Measurements from ENCODE around the gene NYNRIN. TPM values are rescaled to one million over a fixed set of nuclear protein-coding genes. Genes with fewer than 3 reads are reported as not detected.

Gene NYNRIN
- total RNA-seq, 4 donors from 2014 or later = 8.0 to 21.2 (median 13.4) TPM

DNA sequence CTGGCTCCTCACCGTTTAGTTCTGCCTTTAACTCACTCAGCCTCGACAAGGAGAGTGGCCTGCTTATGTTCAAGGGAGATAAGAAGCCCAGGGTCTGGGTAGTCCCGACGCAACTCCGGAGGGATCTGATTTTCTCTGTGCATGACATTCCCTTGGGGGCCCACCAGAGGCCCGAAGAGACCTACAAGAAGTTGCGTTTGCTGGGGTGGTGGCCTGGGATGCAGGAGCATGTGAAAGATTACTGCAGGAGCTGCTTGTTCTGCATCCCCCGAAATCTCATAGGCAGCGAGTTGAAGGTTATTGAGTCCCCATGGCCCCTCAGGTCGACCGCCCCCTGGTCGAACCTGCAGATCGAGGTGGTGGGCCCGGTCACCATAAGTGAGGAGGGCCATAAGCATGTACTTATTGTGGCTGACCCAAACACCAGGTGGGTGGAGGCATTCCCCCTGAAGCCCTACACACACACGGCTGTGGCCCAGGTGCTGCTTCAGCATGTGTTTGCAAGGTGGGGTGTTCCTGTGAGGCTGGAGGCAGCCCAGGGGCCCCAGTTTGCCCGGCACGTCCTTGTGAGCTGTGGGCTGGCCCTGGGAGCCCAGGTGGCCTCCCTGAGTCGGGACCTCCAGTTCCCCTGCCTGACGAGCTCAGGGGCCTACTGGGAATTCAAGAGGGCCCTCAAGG, 17.6 kb downstream of the NYNRIN start:
- TF ChIP-seq, protein P1, sequence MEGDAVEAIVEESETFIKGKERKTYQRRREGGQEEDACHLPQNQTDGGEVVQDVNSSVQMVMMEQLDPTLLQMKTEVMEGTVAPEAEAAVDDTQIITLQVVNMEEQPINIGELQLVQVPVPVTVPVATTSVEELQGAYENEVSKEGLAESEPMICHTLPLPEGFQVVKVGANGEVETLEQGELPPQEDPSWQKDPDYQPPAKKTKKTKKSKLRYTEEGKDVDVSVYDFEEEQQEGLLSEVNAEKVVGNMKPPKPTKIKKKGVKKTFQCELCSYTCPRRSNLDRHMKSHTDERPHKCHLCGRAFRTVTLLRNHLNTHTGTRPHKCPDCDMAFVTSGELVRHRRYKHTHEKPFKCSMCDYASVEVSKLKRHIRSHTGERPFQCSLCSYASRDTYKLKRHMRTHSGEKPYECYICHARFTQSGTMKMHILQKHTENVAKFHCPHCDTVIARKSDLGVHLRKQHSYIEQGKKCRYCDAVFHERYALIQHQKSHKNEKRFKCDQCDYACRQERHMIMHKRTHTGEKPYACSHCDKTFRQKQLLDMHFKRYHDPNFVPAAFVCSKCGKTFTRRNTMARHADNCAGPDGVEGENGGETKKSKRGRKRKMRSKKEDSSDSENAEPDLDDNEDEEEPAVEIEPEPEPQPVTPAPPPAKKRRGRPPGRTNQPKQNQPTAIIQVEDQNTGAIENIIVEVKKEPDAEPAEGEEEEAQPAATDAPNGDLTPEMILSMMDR (IDR thresholded peaks at IDR 0.05) = no peak
- TF ChIP-seq EP300 (IDR thresholded peaks at IDR 0.05) = no peak
- no peak for TF ChIP-seq POLR2AphosphoS5 (IDR thresholded peaks at IDR 0.05)
- Histone ChIP-seq H3K27ac (replicated peaks in 1 of 4) (no peak overlapping the region), H3K36me3 (peaks cover 8 to 44% (median 38%) of the 10 kb centered on the region in 4 donors), H3K9me3 (no peaks in the 10 kb centered on the region), H3K4me3 (no peak overlapping the region), H3K27me3 (peaks cover 0 to 15% (median 0%) of the 10 kb centered on the region in 4 donors), H3K4me1 (peaks cover 8 to 17% (median 12%) of the 10 kb centered on the region in 4 donors)
- DNase-seq (ENCODE audit: extremely low spot score) = no peak
- intact Hi-C loops (cut with DNase I) = no loop called here
- 65% methylated on average over 6 of the region's 19 CpGs for WGBS

GRCh38 chr14:24416932-24417619, 18.3 kb downstream of the NYNRIN start:
- TF ChIP-seq POLR2AphosphoS5 (IDR thresholded peaks at IDR 0.05) (no peak), POLR2A (IDR thresholded peaks at IDR 0.05; ENCODE audit: low read depth) (no peak), EP300 (IDR thresholded peaks at IDR 0.05) (no peak)
- TF ChIP-seq, protein P1 (IDR thresholded peaks at IDR 0.05) = no peak
- no peak overlapping the region for H3K4me3 ChIP-seq
- 75% methylated on average over 12 of the region's 16 CpGs for WGBS
- no peak overlapping the region for H3K27ac ChIP-seq (replicated peaks in 1 of 4)
- H3K4me1 ChIP-seq = peaks cover 4 to 17% (median 9%) of the 10 kb centered on the region in 4 donors
- H3K36me3 ChIP-seq = peaks cover 8 to 38% (median 33%) of the 10 kb centered on the region in 4 donors
- H3K27me3 ChIP-seq = peaks cover 0 to 15% (median 0%) of the 10 kb centered on the region in 4 donors
- intact Hi-C loops (cut with DNase I) = no loop called here
- no peaks in the 10 kb centered on the region for H3K9me3 ChIP-seq
- DNase-seq (ENCODE audit: extremely low spot score) = no peak

- peaks cover 8 to 29% (median 28%) of the 10 kb centered on the region in 4 donors for H3K36me3 ChIP-seq
- H3K9me3 ChIP-seq = no peaks in the 10 kb centered on the region
- no peak for DNase-seq (ENCODE audit: extremely low spot score)
- peaks cover 0 to 17% (median 9%) of the 10 kb centered on the region in 4 donors for H3K4me1 ChIP-seq
- peaks cover 0 to 15% (median 0%) of the 10 kb centered on the region in 4 donors for H3K27me3 ChIP-seq
- no peak overlapping the region for H3K27ac ChIP-seq (replicated peaks in 1 of 4)
- no peak overlapping the region for H3K4me3 ChIP-seq
- intact Hi-C loops (cut with DNase I) = no loop called here
- 74% methylated on average over 6 of the region's 6 CpGs for WGBS
- TF ChIP-seq EP300 (IDR thresholded peaks at IDR 0.05) = no peak
- TF ChIP-seq, protein P1 (IDR thresholded peaks at IDR 0.05) = no peak
Measured at GRCh38 chr14:24417832-24418491, 19.2 kb downstream of the NYNRIN start.

DNA sequence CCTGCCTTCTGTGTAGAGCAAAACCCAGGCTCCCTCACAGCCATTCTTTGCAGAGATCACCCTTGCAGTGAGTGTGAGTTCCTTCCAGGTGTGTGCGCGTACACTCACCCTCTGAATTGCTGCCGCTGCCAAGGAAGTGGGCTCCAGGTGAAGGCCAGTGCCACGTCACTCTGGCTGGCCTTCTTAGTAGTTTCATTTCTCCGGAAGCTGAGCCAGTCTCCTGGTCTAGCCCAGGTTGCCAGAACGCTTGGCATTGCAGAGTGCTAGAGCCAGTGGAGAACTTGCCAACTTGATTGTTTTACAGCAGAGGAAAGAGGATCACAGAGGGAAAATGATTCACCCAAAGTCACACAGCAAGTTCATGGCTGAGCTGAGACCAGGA, 19.7 kb downstream of the NYNRIN start:
- no peaks in the 10 kb centered on the region for H3K9me3 ChIP-seq
- peaks cover 0 to 17% (median 9%) of the 10 kb centered on the region in 4 donors for H3K4me1 ChIP-seq
- no peak for TF ChIP-seq POLR2A (IDR thresholded peaks at IDR 0.05; ENCODE audit: low read depth)
- no peak for DNase-seq (ENCODE audit: extremely low spot score)
- H3K4me3 ChIP-seq = no peak overlapping the region
- peaks cover 0 to 15% (median 0%) of the 10 kb centered on the region in 4 donors for H3K27me3 ChIP-seq
- no peak overlapping the region for H3K27ac ChIP-seq (replicated peaks in 1 of 4)
- intact Hi-C loops (cut with DNase I) = no loop called here
- WGBS = 76% methylated on average over 6 of the region's 6 CpGs
- H3K36me3 ChIP-seq = peaks cover 8 to 24% (median 23%) of the 10 kb centered on the region in 4 donors

DNA sequence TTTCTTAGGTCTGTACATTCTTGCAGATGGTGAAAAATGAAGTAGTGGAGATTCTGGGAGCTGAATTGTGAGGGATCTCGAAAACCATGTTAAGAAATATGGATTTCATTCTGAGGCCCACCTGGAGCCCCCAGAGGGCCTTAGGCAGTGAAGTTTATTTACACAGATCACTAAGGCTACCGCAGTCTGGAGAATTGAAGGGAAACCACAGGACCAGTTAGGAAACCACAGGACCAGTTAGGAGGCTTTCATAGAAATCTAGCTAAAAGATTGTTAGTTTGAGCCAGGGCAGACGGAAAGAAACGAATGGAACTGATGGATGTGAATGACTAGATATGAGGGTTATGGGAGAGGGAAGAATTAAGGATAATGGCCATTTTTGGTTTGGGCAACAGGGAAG, 23.5 kb downstream of the NYNRIN start:
- TF ChIP-seq, protein P1 (IDR thresholded peaks at IDR 0.05) = no peak
- no peak for TF ChIP-seq POLR2AphosphoS5 (IDR thresholded peaks at IDR 0.05)
- no peak for TF ChIP-seq POLR2A (IDR thresholded peaks at IDR 0.05; ENCODE audit: low read depth)
- no peak for TF ChIP-seq EP300 (IDR thresholded peaks at IDR 0.05)
- intact Hi-C loops (cut with DNase I) = no loop called here

More for the DNA sequence above, 23.5 kb downstream of the NYNRIN start:
- H3K9me3 ChIP-seq = no peaks in the 10 kb centered on the region
- no peaks in the 10 kb centered on the region for H3K36me3 ChIP-seq
- 60% methylated on average over 4 of the region's 4 CpGs for WGBS
- peaks cover 0 to 15% (median 0%) of the 10 kb centered on the region in 4 donors for H3K27me3 ChIP-seq
- H3K4me1 ChIP-seq = peaks cover 12 to 23% (median 16%) of the 10 kb centered on the region in 4 donors
- DNase-seq (ENCODE audit: extremely low spot score) = no peak
- H3K27ac ChIP-seq (replicated peaks in 1 of 4) = no peak overlapping the region
- no peak overlapping the region for H3K4me3 ChIP-seq

All from esophagus muscularis mucosa (tissue), 4 donors.